Measurements from ENCODE around the gene LRRC23.
"Not testable (repeated sequence)": the region's sequence is repeated elsewhere in the genome, so short reads cannot be mapped to it uniquely, and the experiment has no call there.

Gene LRRC23

DNA sequence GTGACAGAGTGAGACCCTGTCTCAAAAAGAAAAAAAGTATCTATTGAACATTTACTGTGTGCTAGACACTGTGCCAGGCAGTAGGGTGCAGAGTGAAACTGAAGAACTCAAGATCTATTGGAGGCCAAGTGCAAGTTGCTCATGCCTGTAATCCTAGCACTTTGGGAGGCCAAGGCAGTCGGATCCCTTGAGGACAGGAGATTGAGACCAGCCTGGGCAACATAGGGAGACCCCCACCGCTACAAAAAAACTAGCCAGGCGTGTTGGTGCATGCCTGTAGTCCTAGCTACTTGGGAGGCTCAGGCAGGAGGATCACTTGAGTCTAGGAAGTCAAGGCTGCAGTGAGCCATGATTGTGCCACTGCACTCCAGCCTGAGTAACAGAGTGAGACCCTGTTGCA is 11.9 kb upstream of the LRRC23 start:
- H3K4me1 ChIP-seq (ENCODE audit: control insufficient read depth, insufficient read depth, low read length), result peaks cover 12% of the 10 kb centered on the region
- H3K36me3 ChIP-seq (ENCODE audit: control insufficient read depth, insufficient read depth, low read length); H3K4me3 ChIP-seq (ENCODE audit: low read depth, low read length); H3K9ac ChIP-seq (ENCODE audit: low read depth, low read length); H3K27me3 ChIP-seq (ENCODE audit: control insufficient read depth, insufficient read depth, low read length); H3K9me3 ChIP-seq (ENCODE audit: control insufficient read depth, insufficient read depth, low read length): not testable (repeated sequence)

- Histone ChIP-seq H3K9ac (ENCODE audit: low read depth, low read length) (no peak overlapping the region), H3K27me3 (ENCODE audit: control insufficient read depth, insufficient read depth, low read length) (no peaks in the 10 kb centered on the region), H3K4me1 (ENCODE audit: control insufficient read depth, insufficient read depth, low read length) (peaks cover 5% of the 10 kb centered on the region), H3K9me3 (ENCODE audit: control insufficient read depth, insufficient read depth, low read length) (no peaks in the 10 kb centered on the region), H3K36me3 (ENCODE audit: control insufficient read depth, insufficient read depth, low read length) (peaks cover 2% of the 10 kb centered on the region), H3K4me3 (ENCODE audit: low read depth, low read length) (no peak overlapping the region)
Measured at GRCh38 chr12:6894321-6894720, 10.3 kb upstream of the LRRC23 start.

DNA sequence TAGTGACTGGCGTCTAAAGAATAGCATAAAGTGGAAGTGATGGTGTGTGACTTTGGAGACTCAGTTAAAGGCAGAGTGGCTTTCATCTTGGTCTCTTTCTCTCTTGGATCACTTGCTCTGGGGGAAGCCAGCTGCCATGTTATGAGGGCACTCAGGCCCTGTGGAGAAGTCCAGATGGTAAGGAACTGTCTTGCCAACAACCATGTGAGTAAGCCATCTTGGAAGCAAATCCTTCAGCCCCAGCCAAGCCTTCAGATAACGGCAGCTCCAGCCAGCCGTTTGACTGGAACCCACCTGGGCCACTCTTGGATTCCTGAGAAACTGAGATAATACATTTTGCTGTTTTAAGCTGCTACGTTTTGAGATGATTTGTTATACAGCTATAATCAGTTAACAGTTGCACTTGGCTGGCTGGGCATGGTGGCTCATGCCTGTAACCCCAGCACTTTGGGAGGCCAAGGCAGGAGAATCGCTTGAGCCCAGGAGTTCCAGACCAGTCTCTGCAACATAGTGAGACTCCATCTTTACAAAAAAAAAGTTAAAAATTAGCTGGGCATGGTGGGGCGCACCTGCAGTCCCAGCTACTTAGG is 7.7 kb upstream of the LRRC23 start:
- H3K4me3 ChIP-seq (ENCODE audit: low read depth, low read length), result no peak overlapping the region

GRCh38 chr12:6899427-6899826 is 5.2 kb upstream of the LRRC23 start:
- H3K27me3 ChIP-seq (ENCODE audit: control insufficient read depth, insufficient read depth, low read length), result no peaks in the 10 kb centered on the region
- H3K9me3 ChIP-seq (ENCODE audit: control insufficient read depth, insufficient read depth, low read length), result no peaks in the 10 kb centered on the region
- H3K36me3 ChIP-seq (ENCODE audit: control insufficient read depth, insufficient read depth, low read length), result peaks cover 2% of the 10 kb centered on the region
- H3K9ac ChIP-seq (ENCODE audit: low read depth, low read length), result no peak overlapping the region
- H3K4me3 ChIP-seq (ENCODE audit: low read depth, low read length), result no peak overlapping the region
- peaks cover 7% of the 10 kb centered on the region for H3K4me1 ChIP-seq (ENCODE audit: control insufficient read depth, insufficient read depth, low read length)

More for the DNA sequence above, 7.7 kb upstream of the LRRC23 start:
- Histone ChIP-seq H3K9ac (ENCODE audit: low read depth, low read length) (no peak overlapping the region), H3K4me1 (ENCODE audit: control insufficient read depth, insufficient read depth, low read length) (no peaks in the 10 kb centered on the region), H3K27me3 (ENCODE audit: control insufficient read depth, insufficient read depth, low read length) (no peaks in the 10 kb centered on the region), H3K9me3 (ENCODE audit: control insufficient read depth, insufficient read depth, low read length) (no peaks in the 10 kb centered on the region), H3K36me3 (ENCODE audit: control insufficient read depth, insufficient read depth, low read length) (peaks cover 2% of the 10 kb centered on the region)

- H3K9ac ChIP-seq (ENCODE audit: low read depth, low read length), result no peak overlapping the region
Measured at GRCh38 chr12:6899837-6900519, 4.6 kb upstream of the LRRC23 start.

GRCh38 chr12:6902448-6902847 is 2.2 kb upstream of the LRRC23 start:
- Histone ChIP-seq H3K4me1 (ENCODE audit: control insufficient read depth, insufficient read depth, low read length) (peaks cover 15% of the 10 kb centered on the region), H3K9me3 (ENCODE audit: control insufficient read depth, insufficient read depth, low read length) (no peaks in the 10 kb centered on the region), H3K36me3 (ENCODE audit: control insufficient read depth, insufficient read depth, low read length) (no peaks in the 10 kb centered on the region), H3K9ac (ENCODE audit: low read depth, low read length) (no peak overlapping the region), H3K27me3 (ENCODE audit: control insufficient read depth, insufficient read depth, low read length) (peaks cover 9% of the 10 kb centered on the region), H3K4me3 (ENCODE audit: low read depth, low read length) (no peak overlapping the region)

More at GRCh38 chr12:6899837-6900519, 4.6 kb upstream of the LRRC23 start:
- Histone ChIP-seq H3K36me3 (ENCODE audit: control insufficient read depth, insufficient read depth, low read length) (peaks cover 2% of the 10 kb centered on the region), H3K27me3 (ENCODE audit: control insufficient read depth, insufficient read depth, low read length) (no peaks in the 10 kb centered on the region), H3K4me3 (ENCODE audit: low read depth, low read length) (no peak overlapping the region), H3K4me1 (ENCODE audit: control insufficient read depth, insufficient read depth, low read length) (peaks cover 9% of the 10 kb centered on the region), H3K9me3 (ENCODE audit: control insufficient read depth, insufficient read depth, low read length) (no peaks in the 10 kb centered on the region)

DNA sequence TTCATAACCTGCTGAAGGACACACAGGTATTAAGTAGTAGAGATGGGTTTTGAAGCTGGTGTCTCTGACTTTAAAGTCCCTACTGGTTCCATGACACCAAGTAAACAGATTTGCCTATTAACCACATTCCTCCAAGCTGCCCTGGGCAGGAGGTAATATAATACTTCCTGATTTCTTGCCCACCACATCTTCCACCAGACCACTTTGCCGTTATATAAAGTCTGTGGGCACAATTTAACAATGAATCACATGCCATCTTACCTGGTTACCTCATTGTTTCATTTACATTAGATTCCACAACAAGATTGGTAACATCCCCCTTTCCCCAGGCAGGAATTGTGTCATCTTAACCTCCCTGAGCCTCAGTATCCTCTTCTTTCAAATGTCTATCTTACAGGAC is 900 bp upstream of the LRRC23 start:
- H3K4me1 ChIP-seq (ENCODE audit: control insufficient read depth, insufficient read depth, low read length), result peaks cover 15% of the 10 kb centered on the region
- H3K9ac ChIP-seq (ENCODE audit: low read depth, low read length), result peak overlapping the region; percentile 74
- H3K9me3 ChIP-seq (ENCODE audit: control insufficient read depth, insufficient read depth, low read length), result no peaks in the 10 kb centered on the region
- no peaks in the 10 kb centered on the region for H3K36me3 ChIP-seq (ENCODE audit: control insufficient read depth, insufficient read depth, low read length)
- H3K4me3 ChIP-seq (ENCODE audit: low read depth, low read length), result peak overlapping the region; percentile 86
- peaks cover 9% of the 10 kb centered on the region for H3K27me3 ChIP-seq (ENCODE audit: control insufficient read depth, insufficient read depth, low read length)

- Histone ChIP-seq H3K4me3 (ENCODE audit: low read depth, low read length) (peak overlapping the region; percentile 86), H3K4me1 (ENCODE audit: control insufficient read depth, insufficient read depth, low read length) (peaks cover 15% of the 10 kb centered on the region), H3K27me3 (ENCODE audit: control insufficient read depth, insufficient read depth, low read length) (peaks cover 9% of the 10 kb centered on the region), H3K9ac (ENCODE audit: low read depth, low read length) (no peak overlapping the region), H3K36me3 (ENCODE audit: control insufficient read depth, insufficient read depth, low read length) (no peaks in the 10 kb centered on the region), H3K9me3 (ENCODE audit: control insufficient read depth, insufficient read depth, low read length) (no peaks in the 10 kb centered on the region)
Measured at GRCh38 chr12:6905414-6906040, 905 bp downstream of the LRRC23 start.

GRCh38 chr12:6908141-6908540 is 3.5 kb downstream of the LRRC23 start:
- H3K27me3 ChIP-seq (ENCODE audit: control insufficient read depth, insufficient read depth, low read length); H3K36me3 ChIP-seq (ENCODE audit: control insufficient read depth, insufficient read depth, low read length); H3K9me3 ChIP-seq (ENCODE audit: control insufficient read depth, insufficient read depth, low read length); H3K9ac ChIP-seq (ENCODE audit: low read depth, low read length); H3K4me3 ChIP-seq (ENCODE audit: low read depth, low read length): not testable (repeated sequence)
- H3K4me1 ChIP-seq (ENCODE audit: control insufficient read depth, insufficient read depth, low read length), result peaks cover 18% of the 10 kb centered on the region

DNA sequence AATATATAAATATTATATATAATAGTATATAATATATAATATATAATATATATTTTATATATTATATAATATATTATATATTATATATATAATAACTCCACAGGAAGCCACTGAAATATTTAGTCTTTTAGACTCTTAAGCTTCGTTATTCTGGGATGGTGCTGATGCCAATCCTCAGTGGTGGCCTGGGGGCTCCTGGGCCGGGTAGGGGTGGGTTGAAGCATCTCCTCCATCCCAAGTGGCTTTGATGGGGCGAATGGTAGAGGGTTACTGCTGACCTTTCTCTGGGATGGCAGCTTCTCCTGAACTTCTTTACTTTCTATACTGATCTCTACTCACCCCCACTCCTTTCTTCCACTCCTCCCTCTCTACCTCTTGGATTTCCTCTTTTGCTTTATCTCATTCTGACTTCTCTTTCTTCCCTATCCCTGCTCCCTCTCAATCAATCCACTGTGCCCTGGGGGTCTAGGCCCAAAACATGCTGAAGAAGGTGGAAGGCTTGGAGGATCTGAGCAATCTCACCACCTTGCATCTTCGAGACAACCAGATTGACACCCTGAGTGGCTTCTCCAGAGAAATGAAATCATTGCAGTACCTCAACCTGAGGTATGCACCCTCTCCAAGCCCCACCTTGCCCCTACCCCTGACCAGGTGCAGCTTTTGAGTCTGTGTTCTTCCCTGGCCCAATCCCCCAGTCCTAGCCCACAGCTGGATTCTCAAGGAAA is 5.0 kb downstream of the LRRC23 start:
- Histone ChIP-seq H3K4me1 (ENCODE audit: control insufficient read depth, insufficient read depth, low read length) (peaks cover 16% of the 10 kb centered on the region), H3K9ac (ENCODE audit: low read depth, low read length) (no peak overlapping the region), H3K4me3 (ENCODE audit: low read depth, low read length) (no peak overlapping the region), H3K27me3 (ENCODE audit: control insufficient read depth, insufficient read depth, low read length) (peaks cover 9% of the 10 kb centered on the region), H3K9me3 (ENCODE audit: control insufficient read depth, insufficient read depth, low read length) (no peaks in the 10 kb centered on the region), H3K36me3 (ENCODE audit: control insufficient read depth, insufficient read depth, low read length) (no peaks in the 10 kb centered on the region)

GRCh38 chr12:6912164-6912935 is 7.7 kb downstream of the LRRC23 start:
- peaks cover 16% of the 10 kb centered on the region for H3K4me1 ChIP-seq (ENCODE audit: control insufficient read depth, insufficient read depth, low read length)
- H3K9me3 ChIP-seq (ENCODE audit: control insufficient read depth, insufficient read depth, low read length), result no peaks in the 10 kb centered on the region
- H3K9ac ChIP-seq (ENCODE audit: low read depth, low read length), result no peak overlapping the region
- H3K4me3 ChIP-seq (ENCODE audit: low read depth, low read length), result no peak overlapping the region
- peaks cover 16% of the 10 kb centered on the region for H3K36me3 ChIP-seq (ENCODE audit: control insufficient read depth, insufficient read depth, low read length)
- no peaks in the 10 kb centered on the region for H3K27me3 ChIP-seq (ENCODE audit: control insufficient read depth, insufficient read depth, low read length)
